Muscle of arm (tissue), 12 donors: Measurements from ENCODE around the gene TNIK. TPM values are rescaled to one million over a fixed set of nuclear protein-coding genes. Genes with fewer than 3 reads are reported as not detected.
"Not testable (repeated sequence)": the region's sequence is repeated elsewhere in the genome, so short reads cannot be mapped to it uniquely, and the experiment has no call there.

Experiments used
- DNase-seq: peaks from one replicate; pipeline ENCODE4 v3.0.0-alpha.2; 2013
- polyA plus RNA-seq, 12 donors: library from polyadenylated mRNA; unstranded; fragments of 120-200 nt; gene quantifications; one replicate each; pipeline ENCODE4 v1.2.1, GENCODE V29; 2013; ENCODE audit not compliant: insufficient read length in 12 of 12

The TNIK gene
- polyA plus RNA-seq, 12 donors, result 24.3 to 57.4 (median 42.7) TPM; not detected in 1

DNA sequence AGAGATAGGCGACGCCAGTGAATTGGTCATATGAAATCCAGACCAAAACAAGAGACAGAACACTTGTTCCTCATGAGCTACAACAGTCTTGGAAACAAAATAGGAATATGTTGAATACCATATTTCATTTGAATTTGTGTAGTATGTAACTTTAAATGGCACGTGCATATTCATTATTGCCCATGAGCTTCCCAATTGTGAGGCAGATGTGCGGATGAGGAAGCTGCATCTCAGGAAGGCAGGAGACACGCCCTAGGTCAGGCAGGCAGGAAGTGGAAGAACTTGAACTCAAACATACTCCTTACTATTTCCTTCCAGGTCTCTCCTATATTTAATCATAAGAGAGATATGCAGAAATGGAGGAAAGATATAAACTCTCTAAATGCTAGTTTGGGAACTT is 326.9 kb downstream of the TNIK start:
- no peak for DNase-seq

DNA sequence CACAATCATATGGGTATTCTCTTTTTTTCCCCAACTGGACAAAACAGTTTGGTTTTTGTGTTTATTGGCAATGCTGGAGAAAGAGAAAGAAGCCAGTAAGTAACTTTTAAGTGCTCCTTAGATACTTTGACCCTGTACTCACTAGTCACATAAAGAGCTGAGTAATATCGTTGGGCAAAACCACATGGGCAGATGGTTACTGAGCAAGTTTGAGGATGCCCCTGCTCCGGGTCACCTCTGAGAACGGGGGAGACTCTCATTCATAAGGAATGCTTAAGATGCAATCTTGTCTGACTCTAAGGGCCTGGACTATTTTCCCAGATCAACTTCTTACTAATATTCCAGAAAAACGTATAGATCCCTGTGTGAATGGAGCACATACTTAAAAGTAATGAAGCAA is 327.3 kb downstream of the TNIK start:
- DNase-seq, result no peak

DNA sequence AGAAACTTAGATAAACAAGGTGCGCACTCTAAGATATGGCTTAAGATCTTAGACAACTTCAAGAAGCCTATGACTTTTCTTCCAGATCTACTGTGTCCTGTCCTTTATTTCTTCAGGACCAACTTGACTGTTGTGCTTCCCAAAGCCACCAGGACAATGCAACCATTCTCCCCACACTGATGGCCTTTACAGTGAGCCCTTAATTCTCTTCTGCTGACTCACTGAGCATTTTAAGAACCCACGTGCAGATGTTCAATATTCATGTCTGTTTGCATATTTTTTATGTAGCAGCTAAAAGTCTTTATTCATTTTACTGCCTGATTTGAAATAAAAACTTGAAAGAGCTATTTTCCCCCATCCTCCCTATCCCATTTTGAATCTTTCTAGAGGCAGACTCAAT is 330.4 kb downstream of the TNIK start:
- DNase-seq, result no peak

GRCh38 chr3:171127611-171128010 is 332.6 kb downstream of the TNIK start:
- no peak for DNase-seq

- no peak for DNase-seq
Observed at GRCh38 chr3:171126478-171127209, 333.6 kb downstream of the TNIK start.

- DNase-seq, result no peak
Observed at GRCh38 chr3:171125010-171125409, 335.2 kb downstream of the TNIK start.

GRCh38 chr3:171123915-171124314 is 336.3 kb downstream of the TNIK start:
- DNase-seq, result no peak

DNA sequence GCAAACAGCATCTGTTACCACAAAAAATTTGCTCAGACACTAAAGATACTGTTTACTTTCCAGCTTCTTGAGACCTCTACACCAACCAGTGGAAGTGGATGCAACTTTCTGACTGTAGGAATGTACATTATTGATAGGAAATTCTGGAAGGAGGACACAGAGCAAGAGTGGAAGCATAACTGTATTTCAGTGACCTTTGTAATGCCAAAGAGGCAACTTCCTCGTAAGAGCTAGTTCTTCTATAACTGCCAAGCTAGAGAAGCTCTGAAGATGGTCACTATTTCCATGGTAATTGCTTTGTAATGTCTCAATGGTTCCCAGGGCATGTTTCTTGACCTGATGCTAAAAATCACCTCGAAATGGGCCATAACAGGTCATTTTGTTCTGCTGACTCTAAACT is 337.3 kb downstream of the TNIK start:
- DNase-seq, result no peak

GRCh38 chr3:171122240-171122639 is 338.0 kb downstream of the TNIK start:
- DNase-seq, result no peak

DNA sequence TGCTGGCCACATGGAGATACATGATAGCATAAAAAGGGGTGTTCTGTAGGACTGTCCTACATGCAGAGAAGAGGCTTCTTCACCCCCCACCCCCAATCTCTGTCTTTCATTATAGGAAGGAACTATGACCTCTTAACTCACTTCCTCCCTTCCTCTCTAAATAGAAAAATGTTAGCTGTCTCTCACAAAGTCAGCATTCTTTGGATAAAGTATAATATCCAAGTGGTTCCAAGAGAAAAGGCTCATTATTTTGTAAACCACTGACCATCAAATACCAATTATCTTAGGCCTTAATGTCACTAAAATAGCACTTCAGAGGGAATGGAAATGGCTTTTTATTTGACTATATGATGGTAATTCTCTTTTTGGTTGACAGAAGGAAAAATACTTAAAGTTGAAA is 338.4 kb downstream of the TNIK start:
- no peak for DNase-seq

DNA sequence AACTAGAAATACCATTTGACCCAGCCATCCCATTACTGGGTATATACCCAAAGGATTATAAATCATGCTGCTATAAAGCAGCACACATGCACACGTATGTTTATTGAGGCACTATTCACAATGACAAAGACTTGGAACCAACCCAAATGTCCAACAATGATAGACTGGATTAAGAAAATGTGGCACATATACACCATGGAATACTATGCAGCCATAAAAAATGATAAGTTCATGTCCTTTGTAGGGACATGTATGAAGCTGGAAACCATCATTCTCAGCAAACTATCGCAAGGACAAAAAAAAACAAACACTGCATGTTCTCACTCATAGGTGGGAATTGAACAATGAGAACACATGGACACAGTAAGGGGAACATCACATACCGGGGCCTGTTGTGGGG is 340.8 kb downstream of the TNIK start:
- DNase-seq, result not testable (repeated sequence)

- not testable (repeated sequence) for DNase-seq
Observed at GRCh38 chr3:171118993-171119392, 341.2 kb downstream of the TNIK start.

DNA sequence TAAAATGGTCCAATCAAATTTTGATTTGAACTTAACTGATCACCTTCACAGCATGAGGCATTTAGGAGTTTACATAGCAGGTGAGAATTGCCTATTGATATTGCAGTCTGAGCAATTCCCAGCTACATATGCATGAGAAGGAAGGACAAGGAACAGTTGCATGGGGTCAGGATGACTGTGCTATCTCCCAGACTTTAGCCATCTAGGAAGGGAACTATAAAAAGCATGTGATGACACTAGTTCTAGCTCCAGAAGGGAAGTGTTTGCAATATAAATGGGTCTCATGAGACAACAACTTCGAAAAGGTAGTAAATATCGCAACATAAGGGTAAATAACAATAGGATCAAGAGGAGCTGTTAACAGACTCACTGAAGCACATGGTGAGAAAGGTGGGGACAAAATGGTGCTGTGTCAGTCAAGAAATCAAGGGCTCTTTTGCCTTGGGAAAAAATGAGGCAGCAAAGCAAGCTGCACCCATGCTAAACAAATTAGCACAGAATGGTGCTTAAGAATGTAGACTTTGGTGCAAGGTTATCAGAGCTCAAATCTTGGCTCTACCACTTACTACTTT is 343.3 kb downstream of the TNIK start:
- no peak for DNase-seq

DNA sequence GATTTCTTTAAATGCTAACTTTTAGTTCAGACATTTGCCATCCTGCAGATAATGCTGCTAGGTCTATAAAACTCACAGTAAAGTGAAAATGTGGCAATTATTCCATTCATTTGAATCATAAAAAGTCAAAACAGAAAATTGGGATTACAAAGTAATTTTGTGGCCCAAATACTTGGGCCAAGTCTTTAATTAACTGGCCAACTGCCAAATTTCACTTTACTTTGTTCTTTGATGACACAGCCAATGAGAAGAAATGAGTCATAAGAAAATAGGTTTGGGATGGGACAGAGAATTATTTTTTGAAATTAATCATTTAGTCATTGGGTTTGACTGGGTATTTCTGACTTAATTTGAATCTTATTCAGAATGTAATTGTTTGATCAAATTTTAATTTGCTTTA is 343.8 kb downstream of the TNIK start:
- DNase-seq, result no peak

- no peak for DNase-seq
Observed at GRCh38 chr3:171115667-171116066, 344.5 kb downstream of the TNIK start.

- DNase-seq, result no peak
Observed at GRCh38 chr3:171113716-171114115, 346.5 kb downstream of the TNIK start.

- no peak for DNase-seq
Observed at GRCh38 chr3:171110715-171111114, 349.5 kb downstream of the TNIK start.

DNA sequence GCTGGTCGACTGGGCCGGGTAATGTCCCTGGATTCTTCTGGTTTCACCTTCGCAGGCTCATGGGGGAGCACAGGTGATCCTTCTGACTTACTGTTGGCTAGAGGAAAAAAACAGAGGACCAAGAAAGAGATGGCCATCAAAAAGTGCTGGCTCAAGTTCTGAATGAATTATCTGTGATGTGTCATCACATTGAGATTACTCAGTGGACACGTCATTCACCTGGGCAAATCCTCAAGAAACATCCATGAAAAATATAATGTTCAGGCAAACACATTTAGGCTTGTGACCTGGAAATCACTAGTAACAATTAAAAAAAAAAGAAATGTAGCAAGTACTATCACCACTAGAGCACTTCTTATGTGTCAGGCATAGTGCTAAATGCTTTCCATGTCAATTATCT is 352.1 kb downstream of the TNIK start:
- DNase-seq, result no peak

DNA sequence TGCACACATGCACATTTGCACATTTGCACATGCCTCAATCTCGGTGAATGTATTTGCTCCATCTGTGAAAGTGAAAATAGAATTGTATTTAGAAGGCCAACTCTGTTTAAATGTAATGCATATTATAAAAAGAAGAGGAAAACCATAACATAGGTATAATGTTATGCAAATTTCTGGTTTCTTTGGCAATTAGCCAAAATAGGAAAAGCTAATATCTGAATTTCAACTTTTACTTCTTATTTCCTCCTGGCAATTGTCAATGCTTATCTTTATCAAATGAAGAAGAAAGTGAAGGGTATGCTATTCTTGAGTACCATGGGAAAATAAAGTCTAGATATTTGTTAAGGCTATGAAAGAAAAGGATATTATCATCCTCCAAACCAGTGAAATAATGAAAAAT is 357.0 kb downstream of the TNIK start:
- no peak for DNase-seq

GRCh38 chr3:171101982-171102641 is 358.1 kb downstream of the TNIK start:
- DNase-seq, result no peak

- no peak for DNase-seq
Observed at GRCh38 chr3:171099911-171100310, 360.3 kb downstream of the TNIK start.

- no peak for DNase-seq
Observed at GRCh38 chr3:171095063-171095462, 365.1 kb downstream of the TNIK start.

DNA sequence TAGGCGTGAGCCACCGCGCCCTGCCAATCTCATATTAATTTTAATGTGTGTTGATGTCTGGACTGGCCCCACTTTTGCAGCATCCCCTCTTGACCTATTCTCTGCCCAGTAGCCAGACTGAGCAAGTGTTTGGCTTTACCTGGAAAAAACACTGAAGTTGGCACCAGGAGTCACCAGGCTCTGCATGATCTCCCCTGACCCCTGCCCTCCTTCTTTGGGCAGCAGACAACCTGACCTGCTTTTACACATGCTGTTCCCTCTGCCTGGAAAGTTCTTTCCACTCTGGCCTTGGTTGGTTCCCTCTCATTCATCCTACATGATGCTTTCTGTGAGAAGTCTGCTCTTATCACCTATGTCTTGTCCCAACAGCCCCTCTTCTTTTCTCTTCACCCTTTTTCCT is 365.8 kb downstream of the TNIK start:
- no peak for DNase-seq
